ENCODE data around the gene NRSN1.

GRCh38 chr6:24194978-24195700 is 69.1 kb downstream of the NRSN1 start:
- no peak for TF ChIP-seq POLR2AphosphoS5 (IDR thresholded peaks at IDR 0.05)
- TF ChIP-seq POLR2A (IDR thresholded peaks at IDR 0.05), result no peak
- TF ChIP-seq, protein P1, sequence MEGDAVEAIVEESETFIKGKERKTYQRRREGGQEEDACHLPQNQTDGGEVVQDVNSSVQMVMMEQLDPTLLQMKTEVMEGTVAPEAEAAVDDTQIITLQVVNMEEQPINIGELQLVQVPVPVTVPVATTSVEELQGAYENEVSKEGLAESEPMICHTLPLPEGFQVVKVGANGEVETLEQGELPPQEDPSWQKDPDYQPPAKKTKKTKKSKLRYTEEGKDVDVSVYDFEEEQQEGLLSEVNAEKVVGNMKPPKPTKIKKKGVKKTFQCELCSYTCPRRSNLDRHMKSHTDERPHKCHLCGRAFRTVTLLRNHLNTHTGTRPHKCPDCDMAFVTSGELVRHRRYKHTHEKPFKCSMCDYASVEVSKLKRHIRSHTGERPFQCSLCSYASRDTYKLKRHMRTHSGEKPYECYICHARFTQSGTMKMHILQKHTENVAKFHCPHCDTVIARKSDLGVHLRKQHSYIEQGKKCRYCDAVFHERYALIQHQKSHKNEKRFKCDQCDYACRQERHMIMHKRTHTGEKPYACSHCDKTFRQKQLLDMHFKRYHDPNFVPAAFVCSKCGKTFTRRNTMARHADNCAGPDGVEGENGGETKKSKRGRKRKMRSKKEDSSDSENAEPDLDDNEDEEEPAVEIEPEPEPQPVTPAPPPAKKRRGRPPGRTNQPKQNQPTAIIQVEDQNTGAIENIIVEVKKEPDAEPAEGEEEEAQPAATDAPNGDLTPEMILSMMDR (IDR thresholded peaks at IDR 0.05), result no peak

All from stomach (tissue), 4 donors.